GM06990 (cell line): ENCODE measurements around the gene GIPC1.
"Not testable (repeated sequence)": the region's sequence is repeated elsewhere in the genome, so short reads cannot be mapped to it uniquely, and the experiment has no call there.

Experiments used
- DNase-seq: peaks from one replicate; pipeline ENCODE4 v3.0.0-alpha.2; 2011; ENCODE audit not compliant: insufficient read length; ENCODE audit errors: extremely low read depth
- H3K27me3 ChIP-seq: replicated peaks from 2 replicates; pipeline ENCODE4 v1.6.0; 2011; ENCODE audit warnings: low read length; ENCODE audit not compliant: control insufficient read depth, insufficient read depth
- H3K36me3 ChIP-seq: 2 replicates; pipeline ENCODE4 v1.5.1; 2011; ENCODE audit warnings: low read length; ENCODE audit not compliant: control insufficient read depth, insufficient read depth
- H3K4me3 ChIP-seq: replicated peaks from 2 replicates; pipeline ENCODE4 v1.5.1; 2011; ENCODE audit warnings: low read depth, mild to moderate bottlenecking, control low read depth, low read length
- TF ChIP-seq, protein P1 (sequence below): IDR thresholded peaks from 2 replicates; pipeline ENCODE4 v1.5.1; 2011; ENCODE audit warnings: low read length, control low read depth, mild to moderate bottlenecking, inconsistent platforms; ENCODE audit not compliant: insufficient read depth, poor library complexity, severe bottlenecking

Gene GIPC1

GRCh38 chr19:14510311-14511228 lies 14.6 kb upstream of the GIPC1 start:
- TF ChIP-seq, protein P1, sequence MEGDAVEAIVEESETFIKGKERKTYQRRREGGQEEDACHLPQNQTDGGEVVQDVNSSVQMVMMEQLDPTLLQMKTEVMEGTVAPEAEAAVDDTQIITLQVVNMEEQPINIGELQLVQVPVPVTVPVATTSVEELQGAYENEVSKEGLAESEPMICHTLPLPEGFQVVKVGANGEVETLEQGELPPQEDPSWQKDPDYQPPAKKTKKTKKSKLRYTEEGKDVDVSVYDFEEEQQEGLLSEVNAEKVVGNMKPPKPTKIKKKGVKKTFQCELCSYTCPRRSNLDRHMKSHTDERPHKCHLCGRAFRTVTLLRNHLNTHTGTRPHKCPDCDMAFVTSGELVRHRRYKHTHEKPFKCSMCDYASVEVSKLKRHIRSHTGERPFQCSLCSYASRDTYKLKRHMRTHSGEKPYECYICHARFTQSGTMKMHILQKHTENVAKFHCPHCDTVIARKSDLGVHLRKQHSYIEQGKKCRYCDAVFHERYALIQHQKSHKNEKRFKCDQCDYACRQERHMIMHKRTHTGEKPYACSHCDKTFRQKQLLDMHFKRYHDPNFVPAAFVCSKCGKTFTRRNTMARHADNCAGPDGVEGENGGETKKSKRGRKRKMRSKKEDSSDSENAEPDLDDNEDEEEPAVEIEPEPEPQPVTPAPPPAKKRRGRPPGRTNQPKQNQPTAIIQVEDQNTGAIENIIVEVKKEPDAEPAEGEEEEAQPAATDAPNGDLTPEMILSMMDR = no peak
- no peak for DNase-seq
- Histone ChIP-seq H3K4me3 (no peak overlapping the region), H3K27me3 (no peaks in the 10 kb centered on the region), H3K36me3 (peaks cover 9% of the 10 kb centered on the region)

DNA sequence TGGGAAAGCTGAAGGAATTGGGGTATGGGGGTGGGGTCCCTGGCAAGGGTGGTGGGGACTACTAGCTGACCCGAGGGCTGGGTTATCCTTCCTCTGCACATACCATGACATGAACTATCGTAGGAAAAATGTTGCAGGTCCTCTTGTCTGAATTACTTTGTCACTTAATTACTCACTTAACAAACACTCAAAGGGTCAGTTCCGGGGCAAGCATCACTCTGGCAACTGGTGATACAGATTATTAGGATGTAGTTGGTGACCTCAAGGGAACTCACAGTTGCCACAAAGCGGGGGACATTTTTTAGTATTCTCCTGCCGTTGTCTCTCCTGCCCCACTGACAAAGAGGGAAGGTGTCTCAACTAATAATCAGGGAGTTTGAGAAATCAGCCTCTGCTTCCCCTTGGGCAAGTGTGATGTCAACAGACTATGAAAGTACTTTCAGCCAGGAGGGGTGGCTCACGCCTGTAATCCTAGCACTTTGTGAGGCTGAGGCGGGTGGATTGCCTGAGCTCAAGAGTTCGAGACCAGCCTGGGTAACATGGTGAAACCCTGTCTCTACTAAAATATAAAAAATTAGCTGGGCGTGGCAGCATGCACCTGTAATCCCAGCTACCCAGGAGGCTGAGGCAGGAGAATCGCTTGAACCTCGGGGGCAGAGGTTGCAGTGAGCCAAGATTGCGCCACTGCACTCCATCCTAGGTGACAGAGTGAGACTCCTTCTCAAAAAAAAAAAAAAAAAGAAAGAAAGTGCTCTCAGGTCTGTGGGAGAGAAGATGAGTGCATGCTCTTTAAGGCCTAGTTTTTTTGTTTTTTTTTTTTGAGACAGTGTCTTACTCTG lies 12.0 kb upstream of the GIPC1 start:
- H3K4me3 ChIP-seq = no peak overlapping the region
- DNase-seq = no peak
- H3K36me3 ChIP-seq = no peaks in the 10 kb centered on the region
- H3K27me3 ChIP-seq = no peaks in the 10 kb centered on the region
- TF ChIP-seq, protein P1 = no peak

- H3K4me3 ChIP-seq = no peak overlapping the region
- no peaks in the 10 kb centered on the region for H3K36me3 ChIP-seq
- TF ChIP-seq, protein P1 = peak; percentile 85
- H3K27me3 ChIP-seq = no peaks in the 10 kb centered on the region; the same call in 1 of the 2 replicates
- DNase-seq = no peak
Observed at GRCh38 chr19:14505488-14506239, 9.7 kb upstream of the GIPC1 start.

GRCh38 chr19:14504575-14504974 lies 8.6 kb upstream of the GIPC1 start:
- not testable (repeated sequence) for H3K36me3 ChIP-seq, DNase-seq, H3K27me3 ChIP-seq, H3K4me3 ChIP-seq

DNA sequence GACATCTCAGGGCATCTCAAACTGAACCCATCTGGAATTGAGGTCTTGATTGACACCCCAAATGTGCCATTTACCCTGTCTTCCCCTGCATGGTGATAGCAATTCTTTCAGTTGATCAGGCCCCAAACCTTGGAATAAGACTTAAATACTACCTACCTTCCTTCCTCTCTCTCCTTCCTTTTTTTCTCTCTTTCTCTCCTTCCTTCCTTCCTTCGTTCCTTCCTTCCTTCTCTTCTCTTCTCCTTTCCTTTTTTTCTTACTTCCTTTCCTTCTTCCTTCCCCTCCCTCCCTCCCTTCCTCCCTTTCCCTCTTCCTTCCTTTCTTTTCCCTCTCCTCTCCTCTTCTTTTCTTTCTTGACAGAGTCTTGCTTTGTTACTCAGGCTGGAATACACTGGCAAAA lies 7.4 kb upstream of the GIPC1 start:
- DNase-seq = no peak
- H3K4me3 ChIP-seq = no peak overlapping the region
- no peaks in the 10 kb centered on the region; the same call in 1 of the 2 replicates for H3K27me3 ChIP-seq
- H3K36me3 ChIP-seq = no peaks in the 10 kb centered on the region
- TF ChIP-seq, protein P1 = no peak
